Neutrophil (primary cell): Measurements from ENCODE around the gene ADAMTS17.

Source experiments
- H3K27ac ChIP-seq: fragments of 200-600 bp; sonication (generic); 2 replicates; pipeline ENCODE4 v1.5.1; 2016; ENCODE audit warnings: mild to moderate bottlenecking, moderate library complexity
- H3K27me3 ChIP-seq: fragments of 200-600 bp; sonication (generic); 2 replicates; pipeline ENCODE4 v1.6.0; 2016; ENCODE audit warnings: mild to moderate bottlenecking
- H3K36me3 ChIP-seq: fragments of 200-600 bp; sonication (generic); 2 replicates; pipeline ENCODE4 v1.5.1; 2017
- H3K4me1 ChIP-seq, 2 experiments: fragments of 200-600 bp in 1 of 2; sonication (generic) in 1 of 2; 1 replicate in 1 of 2; 2 replicates in 1 of 2; pipeline versions ENCODE4 v1.5.1 to v1.6.1; 2013 to 2016; ENCODE audit warnings: low read depth in 1 of 2, low read length in 1 of 2, mild to moderate bottlenecking in 1 of 2, moderate library complexity in 1 of 2; ENCODE audit not compliant: control insufficient read depth in 1 of 2, insufficient read depth in 1 of 2
- H3K4me3 ChIP-seq, 2 experiments: fragments of 200-600 bp in 1 of 2; sonication (generic) in 1 of 2; 1 replicate in 1 of 2; 2 replicates in 1 of 2; pipeline ENCODE4 v1.5.1; 2013 to 2016; ENCODE audit warnings: low read depth in 1 of 2, low read length in 1 of 2, mild to moderate bottlenecking in 1 of 2, moderate library complexity in 1 of 2
- H3K9me3 ChIP-seq: fragments of 200-600 bp; sonication (generic); 2 replicates; pipeline ENCODE4 v1.5.1; 2016
- CTCF ChIP-seq: fragments of 200-600 bp; sonication (generic); IDR thresholded peaks from 2 replicates; pipeline ENCODE4 v1.5.1; 2016; ENCODE audit warnings: antibody characterized with exemption

Gene ADAMTS17

GRCh38 chr15:100140527-100141308 lies 201.1 kb downstream of the ADAMTS17 start:
- Histone ChIP-seq H3K36me3 (no peaks in the 10 kb centered on the region), H3K4me3 (no peak overlapping the region), H3K4me1 (no peaks in the 10 kb centered on the region), H3K27me3 (no peaks in the 10 kb centered on the region), H3K9me3 (no peaks in the 10 kb centered on the region), H3K27ac (no peak overlapping the region)
- TF ChIP-seq CTCF: no peak

GRCh38 chr15:100134586-100134985 lies 207.2 kb downstream of the ADAMTS17 start:
- H3K9me3 ChIP-seq: no peaks in the 10 kb centered on the region
- TF ChIP-seq CTCF: no peak
- H3K36me3 ChIP-seq: no peaks in the 10 kb centered on the region
- no peak overlapping the region for H3K27ac ChIP-seq
- no peaks in the 10 kb centered on the region for H3K27me3 ChIP-seq
- no peak overlapping the region for H3K4me3 ChIP-seq
- H3K4me1 ChIP-seq: no peaks in the 10 kb centered on the region

- TF ChIP-seq CTCF: no peak
- Histone ChIP-seq H3K27me3 (no peaks in the 10 kb centered on the region), H3K27ac (no peak overlapping the region), H3K4me1 (no peaks in the 10 kb centered on the region), H3K36me3 (no peaks in the 10 kb centered on the region), H3K9me3 (no peaks in the 10 kb centered on the region), H3K4me3 (no peak overlapping the region)
Measured at GRCh38 chr15:100134089-100134583, 207.6 kb downstream of the ADAMTS17 start.

GRCh38 chr15:100133001-100133400 lies 208.8 kb downstream of the ADAMTS17 start:
- H3K36me3 ChIP-seq: no peaks in the 10 kb centered on the region
- H3K27ac ChIP-seq: no peak overlapping the region
- H3K9me3 ChIP-seq: no peaks in the 10 kb centered on the region
- TF ChIP-seq CTCF: no peak
- H3K27me3 ChIP-seq: no peaks in the 10 kb centered on the region
- H3K4me1 ChIP-seq: no peaks in the 10 kb centered on the region
- H3K4me3 ChIP-seq: no peak overlapping the region

- Histone ChIP-seq H3K27ac (no peak overlapping the region), H3K27me3 (no peaks in the 10 kb centered on the region), H3K4me3 (no peak overlapping the region), H3K9me3 (no peaks in the 10 kb centered on the region), H3K4me1 (no peaks in the 10 kb centered on the region), H3K36me3 (no peaks in the 10 kb centered on the region)
- no peak for TF ChIP-seq CTCF
Measured at GRCh38 chr15:100132309-100132708, 209.5 kb downstream of the ADAMTS17 start.
